GM19328 (cell line): ENCODE results near the gene ZNF821.
"Not testable (repeated sequence)": the region's sequence is repeated elsewhere in the genome, so short reads cannot be mapped to it uniquely, and the experiment has no call there.

ENCODE experiments used
- ATAC-seq: cut with Tn5 transposase; IDR thresholded peaks from one replicate; pipeline ENCODE4 v1.9.1; 2021; ENCODE audit warnings: mild to moderate bottlenecking, moderate library complexity; ENCODE audit not compliant: unreplicated experiment

ZNF821 gene

GRCh38 chr16:71865173-71865863, 18.7 kb downstream of the ZNF821 start:
- no peak for ATAC-seq

- no peak for ATAC-seq
These were observed 20.0 kb downstream of the ZNF821 start for GRCh38 chr16:71863995-71864394.

GRCh38 chr16:71859762-71860521, 24.0 kb downstream of the ZNF821 start:
- ATAC-seq, result no peak

DNA sequence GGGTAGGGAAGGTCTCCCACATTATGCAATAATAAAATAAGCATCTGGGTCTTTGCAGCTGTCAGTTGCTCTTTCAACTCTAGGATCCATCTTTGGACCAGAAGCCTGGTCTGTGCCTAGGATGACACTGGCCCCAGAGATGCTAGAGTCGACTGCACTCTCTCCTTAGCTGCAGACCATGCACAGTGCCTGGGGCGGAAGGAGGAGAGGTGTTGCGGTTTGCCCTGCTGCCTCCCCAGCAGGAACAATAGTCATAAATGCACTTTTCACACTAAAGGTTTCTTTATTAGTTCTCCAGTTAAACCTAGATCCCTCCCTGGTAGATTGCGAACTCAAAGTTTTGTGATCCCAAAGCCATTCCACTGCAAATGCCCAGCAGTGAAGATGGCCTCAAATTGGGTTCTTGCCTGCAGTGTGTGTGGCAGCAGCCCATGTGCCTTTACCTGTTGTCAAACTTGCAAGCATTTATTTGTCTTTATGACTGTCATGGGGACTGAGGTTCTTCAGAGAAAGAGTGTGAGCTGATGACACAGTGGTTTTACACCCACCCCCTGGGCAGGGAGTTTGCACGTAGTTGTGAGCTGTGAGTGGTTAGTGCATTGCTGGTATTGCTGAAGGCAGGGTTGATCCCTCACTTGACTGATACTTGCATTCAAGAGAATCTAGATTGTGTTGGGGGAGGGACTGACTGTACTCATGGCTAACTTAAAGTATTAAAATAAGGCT, 27.9 kb downstream of the ZNF821 start:
- no peak for ATAC-seq

GRCh38 chr16:71854369-71854948, 29.5 kb downstream of the ZNF821 start:
- no peak for ATAC-seq

DNA sequence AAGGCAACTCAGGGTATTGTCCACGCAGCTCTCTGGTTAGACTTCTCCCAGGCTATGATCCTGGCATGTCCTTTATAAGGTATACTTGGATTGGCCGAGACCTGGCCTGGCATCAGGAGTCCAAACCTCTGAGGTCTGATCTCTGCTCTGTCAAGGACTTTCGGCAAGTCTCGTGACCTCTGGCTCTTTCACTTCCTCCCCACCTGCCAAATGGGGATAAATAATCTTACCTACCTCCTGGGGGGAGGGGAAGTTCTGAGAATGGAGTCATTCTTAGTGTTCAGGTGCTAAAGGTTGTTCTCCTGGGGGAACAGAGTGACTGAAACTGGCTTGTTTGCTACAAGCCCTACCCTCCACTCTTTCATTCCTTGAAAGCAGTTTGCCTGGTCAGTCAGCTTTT, 30.6 kb downstream of the ZNF821 start:
- ATAC-seq, result peak; percentile 65

GRCh38 chr16:71852561-71852960, 31.4 kb downstream of the ZNF821 start:
- ATAC-seq, result no peak

DNA sequence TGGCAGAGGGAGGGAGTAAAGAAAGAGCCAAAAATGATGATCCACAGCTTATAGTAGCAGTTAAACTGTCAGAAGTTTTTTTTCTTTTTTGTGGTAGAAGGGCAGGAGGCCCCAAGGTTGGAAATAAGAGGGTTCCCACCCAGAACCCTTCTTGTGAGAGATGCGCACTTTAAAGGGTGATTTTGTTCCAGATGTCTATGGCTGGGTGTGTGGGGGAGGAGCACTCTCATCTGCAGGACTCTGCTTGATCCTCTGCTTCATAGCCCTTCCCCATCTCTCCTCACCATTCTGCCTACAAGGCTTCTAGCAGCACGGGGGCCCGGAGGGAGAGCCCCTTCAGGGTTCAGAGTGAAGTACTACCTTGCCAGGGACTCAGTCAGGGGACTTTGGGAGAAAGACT, 31.8 kb downstream of the ZNF821 start:
- ATAC-seq, result no peak

GRCh38 chr16:71851746-71852145, 32.2 kb downstream of the ZNF821 start:
- no peak for ATAC-seq

- no peak for ATAC-seq
These were observed 35.4 kb downstream of the ZNF821 start for GRCh38 chr16:71848622-71849021.

DNA sequence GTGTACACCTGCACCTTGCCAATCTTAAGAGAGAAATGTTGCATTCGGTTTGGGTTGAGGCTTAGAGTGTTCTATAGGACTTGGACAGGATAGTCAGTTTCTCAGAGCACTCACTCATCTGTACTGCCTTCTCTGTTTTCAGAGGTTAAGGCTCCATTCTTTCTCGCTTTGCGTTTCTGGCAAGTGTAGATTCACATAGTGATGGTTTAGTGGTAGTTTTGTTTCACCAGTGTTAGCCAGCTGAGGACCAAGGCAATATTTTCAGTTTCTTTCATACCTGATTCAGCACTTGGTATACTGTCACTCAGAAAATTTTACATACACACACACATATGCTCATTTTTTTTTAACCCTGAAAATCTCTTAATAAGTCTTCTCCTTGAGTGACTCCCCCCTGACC, 36.9 kb downstream of the ZNF821 start:
- ATAC-seq, result no peak

DNA sequence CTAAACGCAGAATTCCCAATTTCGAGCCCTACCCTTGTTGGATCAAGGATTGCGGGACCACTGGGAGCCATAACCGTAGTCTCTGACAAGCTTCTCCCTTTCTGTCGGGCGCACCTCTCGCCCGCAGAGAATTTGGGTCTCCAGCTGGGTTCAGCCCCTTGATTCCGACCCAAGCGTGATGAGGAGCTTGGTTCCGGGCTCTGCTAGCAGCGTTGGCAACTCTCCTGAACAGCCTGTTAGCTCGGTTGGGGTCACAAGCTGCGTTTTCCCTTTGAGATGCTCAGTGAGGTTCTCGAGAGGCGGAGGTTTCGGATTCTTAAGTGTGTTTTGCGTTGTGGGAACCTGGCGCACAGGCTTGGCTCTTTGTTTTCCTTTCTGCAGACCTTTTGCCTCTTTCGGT, 37.6 kb downstream of the ZNF821 start:
- no peak for ATAC-seq

DNA sequence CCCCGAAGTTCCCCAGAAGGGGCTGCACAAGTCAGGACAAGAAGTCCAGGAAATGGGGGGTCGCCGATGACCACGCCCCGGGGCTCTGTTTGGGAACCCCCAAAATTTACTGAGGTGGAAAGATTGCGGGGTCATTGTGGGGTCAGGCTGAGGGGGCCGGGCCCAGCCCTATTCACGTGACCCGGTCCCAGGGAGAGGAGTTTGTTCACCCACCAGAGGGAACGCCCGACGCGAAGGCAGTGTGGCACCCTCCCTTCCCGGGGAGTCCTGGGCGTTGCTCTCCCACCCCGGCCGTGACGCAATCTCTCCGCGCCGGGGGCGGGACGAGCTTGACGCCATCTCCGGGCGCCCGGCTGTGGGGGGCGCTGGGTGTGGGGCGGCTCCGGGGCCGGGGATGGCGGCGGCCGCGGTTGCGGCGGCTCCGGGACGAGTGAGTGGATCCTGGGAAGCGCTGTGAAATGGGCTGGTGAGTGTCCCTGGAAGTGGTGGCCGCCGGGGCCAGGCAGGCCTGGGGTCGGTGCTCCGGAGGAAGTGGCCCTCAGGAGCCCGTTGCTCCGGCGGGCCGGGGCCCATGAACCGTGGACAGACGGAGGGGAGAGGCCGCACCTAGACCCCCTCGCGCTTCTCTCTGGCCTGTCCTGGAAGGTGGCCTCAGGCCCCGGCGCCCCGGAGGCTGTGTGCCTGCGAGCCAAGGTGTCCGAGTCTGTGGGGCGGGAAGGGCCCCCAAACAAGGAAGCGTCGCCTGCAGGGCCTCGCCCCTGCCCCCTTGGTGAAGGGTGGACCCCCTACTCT, 38.1 kb downstream of the ZNF821 start, which contains the start of gene ATXN1L:
Gene ATXN1L, plus strand, starts transcription at position 338 of the 792 bp plus-strand sequence. CDS start 3,765 bp downstream, outside the sequence.
- peak; percentile 69 for ATAC-seq

GRCh38 chr16:71843572-71843971, 40.4 kb downstream of the ZNF821 start:
- no peak for ATAC-seq

DNA sequence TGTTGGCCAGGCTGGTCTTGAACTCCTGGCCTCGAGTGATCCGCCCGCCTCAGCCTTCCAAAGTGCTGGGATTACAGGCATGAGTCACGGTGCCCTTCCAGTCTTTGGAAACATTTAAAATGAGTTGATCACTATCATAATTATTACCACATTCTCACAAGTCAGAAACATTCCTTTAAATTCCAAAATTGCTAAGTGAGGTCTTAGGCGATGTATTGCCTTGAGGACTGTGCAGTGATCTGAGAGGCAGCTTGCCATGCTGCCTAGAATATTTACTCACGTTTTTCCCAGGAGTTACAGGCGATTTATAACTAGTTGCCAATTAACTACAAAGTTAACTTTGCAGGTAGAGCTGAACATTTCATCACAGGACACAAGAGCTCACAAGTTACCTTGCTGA, 43.9 kb downstream of the ZNF821 start:
- ATAC-seq, result no peak

DNA sequence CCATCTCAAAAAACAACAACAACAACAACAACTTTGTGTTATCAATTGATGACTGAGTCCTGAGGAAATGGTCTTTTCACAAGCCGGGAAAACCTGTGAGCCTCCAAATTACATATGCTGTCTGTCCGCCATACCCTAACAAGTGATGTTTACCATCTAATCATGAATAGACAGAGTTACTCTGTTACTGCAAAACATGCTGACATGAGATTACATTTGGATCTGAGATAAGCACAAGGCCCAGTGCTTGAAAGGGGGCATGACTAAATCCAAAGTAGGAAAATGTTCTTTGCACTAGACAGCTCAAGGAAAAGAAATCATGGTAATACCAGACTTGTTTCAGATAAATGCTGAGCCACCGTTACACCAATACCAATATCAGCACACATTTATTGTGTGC, 46.8 kb downstream of the ZNF821 start:
- no peak for ATAC-seq

GRCh38 chr16:71834291-71834690, 49.7 kb downstream of the ZNF821 start:
- ATAC-seq, result no peak

DNA sequence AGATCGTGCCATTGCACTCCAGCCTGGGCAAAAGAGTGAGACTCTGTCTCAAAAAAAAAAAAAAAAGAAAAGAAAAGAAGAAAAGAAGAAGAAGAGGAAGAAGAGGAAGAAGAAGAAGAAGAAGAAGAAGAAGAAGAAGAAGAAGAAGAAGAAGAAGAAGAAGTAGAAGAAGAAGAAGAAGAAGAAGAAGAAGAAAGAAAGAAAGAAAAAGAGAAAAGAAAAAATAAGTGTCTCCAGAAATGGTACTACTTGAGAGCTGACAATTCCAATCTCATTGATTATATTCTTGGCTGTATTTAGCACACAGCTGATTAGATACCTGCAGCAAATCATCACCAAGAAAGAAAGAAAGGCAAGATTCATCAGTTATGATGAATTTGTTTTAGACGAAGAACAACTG, 51.9 kb downstream of the ZNF821 start:
- not testable (repeated sequence) for ATAC-seq

- not testable (repeated sequence) for ATAC-seq
These were observed 52.3 kb downstream of the ZNF821 start for GRCh38 chr16:71831698-71832097.

GRCh38 chr16:71830359-71830758, 53.6 kb downstream of the ZNF821 start:
- no peak for ATAC-seq
